M059J (cell line): ENCODE data around the gene SP2. TPM values are rescaled to one million over a fixed set of nuclear protein-coding genes. Genes with fewer than 3 reads are reported as not detected.
A peak's percentile ranks its signal among the peaks of the same experiment; 100 is the strongest.

ENCODE experiments used
- DNase-seq: peaks from one replicate; pipeline ENCODE4 v3.0.0-alpha.2; 2012; ENCODE audit warnings: low read depth
- total RNA-seq: library from RNA; depleted of rRNA; stranded (reverse); fragments of >200 nt; shearing (Covaris generic); gene quantifications from 2 replicates; pipeline ENCODE4 v1.2.3, GENCODE V29; 2014; rRNA removed

The SP2 gene
- total RNA-seq = 1.6 and 3.8 TPM in 2 replicates

DNA sequence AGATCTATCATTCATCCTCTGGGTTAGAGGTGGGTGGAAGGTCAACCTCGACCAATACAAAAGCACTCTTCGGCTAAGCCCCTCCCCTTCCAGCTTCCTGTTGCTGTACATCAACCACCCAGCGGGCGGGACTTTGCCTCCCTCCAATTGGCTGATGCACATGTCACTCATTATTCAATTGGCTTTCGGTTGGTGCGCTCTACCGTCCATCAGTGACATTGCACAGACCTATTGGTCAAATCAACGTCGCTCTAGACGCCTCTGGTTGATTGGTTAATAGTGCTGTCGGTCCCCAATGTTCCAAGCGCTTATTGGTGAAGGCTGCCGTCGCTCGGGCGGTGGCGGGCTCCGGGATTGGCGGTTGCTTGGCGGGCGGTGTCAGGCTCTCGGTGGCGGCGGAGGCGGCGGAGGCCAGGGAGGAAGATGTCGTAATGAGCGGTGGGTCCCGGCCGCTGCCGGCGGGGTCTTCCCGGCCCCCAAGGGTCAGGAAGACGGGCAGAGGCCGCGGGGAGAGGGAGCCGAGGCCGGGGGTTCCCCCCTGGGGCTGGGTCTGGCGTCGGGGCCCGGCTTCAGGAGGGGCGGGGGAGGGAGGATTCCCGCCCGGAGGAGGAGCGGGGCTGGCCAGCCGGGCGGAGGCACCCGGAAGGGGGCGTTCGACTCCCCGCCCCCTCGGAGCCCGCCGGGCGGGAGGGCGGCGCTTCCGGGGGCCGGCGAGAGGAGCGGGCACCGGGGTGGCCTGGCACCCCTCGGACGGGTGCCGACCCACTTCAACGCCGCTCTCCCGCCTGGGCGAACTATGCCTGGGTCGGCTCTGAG is at the start of gene SP2:
Gene SP2 (plus strand): TSS at position 381 of the 816 bp plus-strand sequence. CDS start 51 bp downstream, at position 432.
- DNase-seq = peak; percentile 99

DNA sequence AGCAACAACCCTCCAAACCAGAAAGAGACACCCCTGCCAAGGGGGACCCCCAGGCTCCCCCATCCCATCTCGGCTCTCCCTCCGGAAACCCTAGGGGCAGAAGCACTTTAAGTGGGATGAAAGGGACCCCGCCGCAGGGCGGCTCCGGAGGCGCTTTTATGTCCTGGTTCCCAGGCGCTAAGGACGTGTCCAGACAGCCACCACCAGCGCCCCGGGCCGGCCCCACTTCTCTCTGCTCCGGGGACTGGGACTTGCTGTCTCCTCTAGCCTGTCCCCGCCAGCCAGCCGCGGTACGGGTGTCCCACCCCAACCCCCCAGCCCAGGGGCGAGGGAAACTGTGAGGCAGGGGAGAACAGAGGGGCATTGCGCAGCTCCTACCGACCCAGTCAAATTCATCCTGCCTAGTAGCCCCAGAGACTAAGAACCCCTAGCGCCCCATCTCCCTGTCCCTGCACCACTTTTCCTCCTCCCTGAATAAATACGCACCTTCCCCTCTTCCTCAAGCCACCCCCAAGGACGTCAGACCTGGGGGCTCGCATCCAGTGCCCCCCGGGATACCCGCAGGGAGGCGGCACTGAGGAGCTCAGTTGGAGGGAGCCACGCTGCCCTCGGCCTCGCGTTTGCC is 49.2 kb upstream of the SP2 start:
- no peak for DNase-seq

DNA sequence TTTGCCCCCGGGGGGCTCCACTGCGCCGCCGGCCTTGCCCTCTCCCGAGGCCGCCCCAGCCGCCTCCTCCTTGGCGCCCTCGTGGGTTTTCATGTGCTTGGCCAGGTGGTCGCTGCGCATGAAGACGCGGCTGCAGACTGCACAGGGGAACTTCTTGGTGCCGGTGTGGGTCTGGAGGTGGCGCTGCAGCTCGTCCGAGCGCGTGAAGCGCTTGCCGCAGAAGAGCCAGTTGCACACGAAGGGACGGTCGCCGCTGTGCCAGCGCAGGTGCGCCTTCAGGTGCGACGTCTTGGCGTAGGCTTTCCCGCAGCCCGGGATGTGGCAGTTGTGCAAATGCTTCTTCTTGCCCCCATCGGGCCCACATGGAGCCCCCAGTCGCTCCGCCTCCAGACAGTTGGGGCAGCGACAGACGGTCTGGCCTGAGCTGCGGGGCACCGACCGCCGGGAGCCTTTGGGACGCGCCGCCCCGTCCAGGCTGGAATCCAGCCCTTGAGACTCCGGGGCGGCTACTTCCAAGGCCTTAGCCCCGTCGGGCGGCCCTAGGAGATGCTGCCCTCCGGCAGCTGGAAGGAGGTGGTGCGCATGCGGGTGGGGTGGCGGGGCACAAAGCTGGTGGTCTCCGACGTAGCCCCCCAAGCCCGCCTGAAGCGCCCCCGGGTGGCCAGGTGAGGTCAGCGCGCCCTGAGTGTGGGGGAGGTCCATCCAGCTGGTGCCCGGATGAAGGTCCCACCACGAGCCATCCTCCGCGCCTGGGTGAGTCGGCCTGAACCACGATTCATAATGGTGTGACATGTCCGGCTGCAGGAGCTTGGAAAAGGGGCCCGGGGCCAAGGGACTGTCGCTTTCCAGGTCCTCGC is 48.5 kb upstream of the SP2 start:
- DNase-seq = no peak

DNA sequence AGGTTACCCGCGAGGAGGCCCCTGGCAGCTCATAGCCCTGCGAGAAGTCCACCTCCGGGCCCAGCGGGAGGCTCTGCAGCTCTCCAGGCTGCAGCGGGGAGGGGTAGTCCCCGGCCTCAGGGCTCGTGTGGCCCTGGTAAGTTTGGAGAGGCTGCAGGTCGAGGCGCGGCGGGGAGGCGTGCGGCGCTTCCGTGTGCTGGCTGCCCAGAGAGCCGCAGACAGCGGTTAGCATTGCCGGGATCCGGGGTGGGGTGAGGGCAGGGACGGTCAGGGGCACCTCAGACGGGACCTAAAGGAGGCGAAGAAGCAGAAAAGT is 47.9 kb upstream of the SP2 start:
- no peak for DNase-seq

DNA sequence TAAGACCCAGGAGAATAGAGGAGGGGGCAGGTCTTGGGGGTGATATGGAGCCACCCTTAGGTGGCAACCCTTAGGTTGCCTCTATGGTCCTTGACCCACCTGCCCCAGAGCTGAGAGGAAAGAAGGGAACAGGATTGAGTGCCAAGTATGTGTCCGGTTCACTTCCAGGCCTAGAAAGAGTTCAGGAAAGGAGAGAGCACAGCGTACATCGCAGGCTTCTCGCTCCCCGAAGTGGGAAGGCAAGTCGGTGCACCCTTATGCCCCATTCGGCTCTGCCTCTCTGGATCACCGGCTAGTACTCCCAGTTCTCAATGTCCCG is 45.7 kb upstream of the SP2 start:
- no peak for DNase-seq

DNA sequence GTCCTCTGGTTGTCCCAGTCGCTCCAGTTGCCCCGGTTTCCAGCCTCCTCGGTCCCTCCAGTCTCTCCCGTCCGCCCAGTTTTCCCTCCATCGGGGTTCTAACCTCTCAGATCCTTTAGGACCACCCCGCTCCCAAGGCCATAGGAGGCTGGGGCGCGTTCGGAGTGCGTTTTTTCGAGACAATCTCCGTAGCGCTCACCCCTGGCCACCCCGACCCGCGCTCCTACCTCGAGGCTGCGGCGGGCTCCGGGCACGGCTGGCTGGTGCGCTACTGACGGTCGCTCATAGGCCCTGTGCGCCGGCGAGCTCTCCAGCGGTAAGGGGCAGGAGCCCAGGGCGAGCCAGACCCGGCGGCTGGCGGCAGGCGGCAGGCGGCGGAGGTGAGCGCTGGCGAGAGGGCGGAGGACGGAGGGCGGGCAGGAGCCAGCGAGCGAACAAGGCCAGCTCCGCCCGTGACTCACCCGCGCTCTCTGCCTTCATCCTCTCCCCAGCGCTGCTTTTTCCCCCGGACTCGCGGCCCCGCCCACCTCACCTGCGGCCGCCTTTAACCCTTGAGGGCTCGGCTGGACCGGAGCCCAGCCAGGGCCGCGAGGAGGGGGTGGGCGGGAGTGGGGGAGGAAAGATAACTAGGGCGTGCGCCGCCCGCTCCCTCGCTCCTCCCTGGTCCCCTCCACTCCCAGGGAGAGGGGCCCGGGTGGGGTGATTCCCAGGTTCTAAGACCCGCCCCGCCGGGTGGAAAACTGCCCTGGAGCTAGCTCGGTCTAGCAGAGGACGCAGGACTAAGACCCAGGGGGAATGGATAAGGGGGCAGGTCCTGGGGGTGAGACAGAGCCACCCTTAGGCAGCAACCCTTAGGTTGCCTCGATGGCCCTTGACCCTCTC is 45.1 kb upstream of the SP2 start, which contains the start of gene SP6:
Gene SP6 (minus strand): TSS at position 472 of the 882 bp plus-strand sequence. CDS start 2,734 bp downstream, outside the sequence.
- DNase-seq = peak; percentile 83

DNA sequence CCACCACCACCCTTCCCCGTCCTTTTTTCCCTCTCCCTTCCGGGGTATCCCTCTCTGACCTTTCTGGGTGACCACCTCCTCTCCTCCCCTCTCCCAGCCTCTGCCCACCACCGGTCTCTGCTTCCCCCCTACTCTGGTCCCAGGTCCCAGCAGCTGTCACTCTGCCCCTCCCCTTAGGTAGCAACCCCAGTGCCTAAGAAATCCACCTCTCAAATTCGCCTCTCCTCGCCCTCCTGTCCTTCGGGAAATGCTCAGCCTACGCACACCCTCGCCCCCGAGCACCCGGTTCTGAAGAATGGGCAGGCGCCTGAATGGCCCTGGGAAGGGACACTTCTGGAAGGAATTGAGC is 44.3 kb upstream of the SP2 start:
- no peak for DNase-seq

DNA sequence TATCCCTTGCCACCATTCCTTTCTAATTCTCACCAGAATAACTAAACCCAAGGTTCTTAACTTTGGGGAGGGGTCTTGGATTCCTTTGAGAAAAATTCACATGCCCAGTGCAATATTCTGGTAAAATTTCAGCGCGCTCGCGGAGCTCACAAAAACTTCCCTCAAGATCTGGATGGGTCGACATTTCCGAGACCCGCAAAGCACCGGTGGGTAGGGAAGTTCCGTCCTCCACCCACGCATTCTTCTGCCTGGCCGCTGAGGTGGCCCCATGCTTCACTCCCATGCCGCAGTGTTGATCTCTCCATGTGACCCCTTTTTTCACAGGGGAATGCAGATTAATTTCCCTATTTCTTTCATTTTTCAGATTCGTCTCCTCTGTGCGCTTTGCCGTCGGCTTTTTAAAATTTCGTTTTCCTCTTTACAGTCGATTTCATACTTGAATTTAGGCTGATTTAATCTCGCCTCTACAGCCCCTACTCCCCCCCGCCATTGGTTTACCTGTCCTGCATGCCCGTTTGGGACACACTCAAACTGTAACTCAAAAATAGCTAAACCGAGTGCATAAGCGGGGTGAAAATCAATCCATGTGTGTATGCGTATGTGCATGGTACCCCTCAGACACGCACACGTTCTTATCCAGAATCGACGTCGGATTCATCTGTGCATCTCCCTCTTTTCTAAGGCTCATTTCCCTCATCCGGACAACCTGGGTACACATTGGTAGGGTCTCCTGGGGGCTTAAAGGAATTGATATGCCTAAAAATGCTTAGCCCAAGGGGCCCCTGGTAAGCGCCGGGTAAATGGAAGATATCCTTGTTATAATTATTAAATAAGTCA is 43.7 kb upstream of the SP2 start:
- DNase-seq = no peak

DNA sequence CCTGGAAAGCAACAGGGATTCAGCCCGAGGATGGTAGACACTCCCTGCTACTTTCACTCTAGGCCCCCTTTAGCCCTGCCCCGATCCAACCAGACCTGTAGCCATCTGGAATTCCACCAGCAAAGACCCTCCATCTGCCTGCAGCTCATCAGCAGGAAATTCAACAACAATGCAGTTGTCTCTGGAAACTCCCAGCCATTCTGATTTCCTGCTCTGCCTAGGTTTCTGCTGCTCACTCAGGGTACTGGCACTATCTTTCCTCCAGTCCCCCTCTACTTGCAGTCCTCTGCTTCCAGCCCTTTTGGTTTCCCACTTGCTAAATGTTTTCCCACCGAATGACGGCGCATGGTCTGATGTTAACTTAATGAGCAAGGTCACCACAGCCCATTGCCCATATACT is 42.4 kb upstream of the SP2 start:
- no peak for DNase-seq

DNA sequence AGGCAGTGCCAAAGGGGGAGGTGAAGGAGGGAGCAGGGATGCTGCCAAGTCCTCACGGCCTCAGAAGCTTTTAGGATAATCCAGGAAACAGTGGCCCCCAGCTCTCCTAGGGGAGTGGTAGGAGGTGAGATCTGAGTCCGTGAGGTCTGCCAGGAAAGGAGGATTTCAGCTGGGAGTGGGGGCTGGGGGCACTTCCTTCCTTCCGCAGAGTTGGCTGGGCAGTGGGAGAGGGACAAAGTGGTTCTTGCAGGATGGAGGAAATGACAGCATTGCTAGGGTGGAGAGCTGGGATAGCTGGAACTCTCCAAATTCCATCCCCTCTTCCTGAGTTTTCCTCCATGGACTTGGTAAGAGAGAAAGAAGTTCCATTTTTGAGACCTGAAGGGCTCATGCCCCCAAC is 40.3 kb upstream of the SP2 start:
- no peak for DNase-seq

DNA sequence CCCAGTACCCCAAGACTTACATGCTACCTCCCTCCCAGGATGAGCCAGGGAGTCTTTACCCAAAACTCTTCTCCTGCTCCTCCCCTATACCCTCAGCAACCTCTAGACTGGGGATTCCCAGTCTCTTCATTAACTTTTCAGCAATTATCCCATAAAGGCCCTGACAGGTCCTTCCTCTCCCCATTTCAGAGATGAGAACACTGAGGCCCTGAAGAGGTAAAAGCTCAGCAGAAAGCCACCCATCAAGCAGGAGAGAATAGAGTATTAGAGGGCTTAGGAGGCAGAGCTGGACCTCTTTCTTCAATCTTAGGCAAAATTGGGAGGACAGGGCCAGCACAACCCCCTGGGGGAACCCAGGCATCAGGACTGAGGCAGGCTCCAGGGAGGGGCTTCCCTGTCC is 39.2 kb upstream of the SP2 start:
- no peak for DNase-seq

DNA sequence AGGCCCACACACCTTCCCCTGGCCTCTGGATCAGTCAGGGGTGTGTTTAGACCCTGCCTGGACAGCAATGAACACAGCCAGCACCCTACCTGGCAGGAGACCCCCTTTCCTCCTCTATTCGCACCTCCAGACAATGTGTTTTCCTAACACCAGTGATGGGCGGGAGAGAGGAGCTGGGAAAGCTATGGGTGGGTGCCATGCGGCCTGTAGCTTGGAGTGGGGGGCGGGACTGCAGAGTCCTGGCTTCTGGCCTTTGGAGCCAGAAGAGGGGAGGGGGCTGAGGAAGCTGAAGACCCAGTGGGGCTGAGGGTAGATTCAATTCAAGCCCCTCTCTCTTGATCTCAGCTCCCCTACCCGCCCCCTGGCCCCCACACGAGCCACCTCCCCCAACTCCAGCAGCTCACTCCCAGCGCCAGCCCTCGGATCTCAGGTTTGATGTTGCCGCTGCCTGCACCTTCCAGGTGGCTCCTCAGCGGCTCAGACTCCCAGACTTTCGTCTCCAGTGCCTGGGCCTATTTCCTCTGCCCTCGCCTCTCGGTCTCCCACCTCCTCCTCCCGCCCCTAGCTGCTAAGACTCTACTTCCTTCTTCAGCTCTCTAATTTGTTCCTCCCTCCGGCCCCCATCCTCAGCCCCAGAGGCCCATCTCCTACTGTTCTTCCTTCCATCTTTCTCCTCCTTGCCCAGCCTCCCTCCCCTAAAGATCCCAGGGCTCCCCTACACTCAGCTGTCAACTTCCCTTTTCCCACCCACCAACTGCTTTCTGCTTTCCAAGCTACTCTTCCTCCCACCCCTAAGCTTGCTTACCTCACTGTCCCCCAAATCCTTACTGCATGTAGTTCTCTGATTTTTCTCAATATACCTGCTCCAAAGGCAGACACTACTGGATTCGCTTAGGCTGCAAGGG is 38.2 kb upstream of the SP2 start:
- no peak for DNase-seq

DNA sequence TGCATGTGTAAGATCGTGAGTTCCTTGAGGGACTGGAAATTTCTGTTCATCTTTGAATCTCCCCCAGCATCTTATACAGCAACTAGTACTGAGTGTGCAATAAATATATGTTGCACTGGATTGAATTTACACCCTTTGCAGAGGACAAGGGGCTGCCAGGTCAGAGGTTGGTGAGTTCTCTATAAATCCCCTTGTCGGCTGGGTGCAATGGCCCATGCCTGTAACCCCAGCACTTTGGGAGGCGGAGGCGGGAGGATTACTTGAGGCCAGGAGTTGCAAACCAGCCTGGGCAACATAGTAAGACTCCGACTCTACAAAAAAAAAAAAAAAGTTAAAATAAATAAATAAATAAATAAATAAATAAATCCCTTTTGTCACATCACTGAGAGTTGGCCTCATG is 35.6 kb upstream of the SP2 start:
- no peak for DNase-seq

DNA sequence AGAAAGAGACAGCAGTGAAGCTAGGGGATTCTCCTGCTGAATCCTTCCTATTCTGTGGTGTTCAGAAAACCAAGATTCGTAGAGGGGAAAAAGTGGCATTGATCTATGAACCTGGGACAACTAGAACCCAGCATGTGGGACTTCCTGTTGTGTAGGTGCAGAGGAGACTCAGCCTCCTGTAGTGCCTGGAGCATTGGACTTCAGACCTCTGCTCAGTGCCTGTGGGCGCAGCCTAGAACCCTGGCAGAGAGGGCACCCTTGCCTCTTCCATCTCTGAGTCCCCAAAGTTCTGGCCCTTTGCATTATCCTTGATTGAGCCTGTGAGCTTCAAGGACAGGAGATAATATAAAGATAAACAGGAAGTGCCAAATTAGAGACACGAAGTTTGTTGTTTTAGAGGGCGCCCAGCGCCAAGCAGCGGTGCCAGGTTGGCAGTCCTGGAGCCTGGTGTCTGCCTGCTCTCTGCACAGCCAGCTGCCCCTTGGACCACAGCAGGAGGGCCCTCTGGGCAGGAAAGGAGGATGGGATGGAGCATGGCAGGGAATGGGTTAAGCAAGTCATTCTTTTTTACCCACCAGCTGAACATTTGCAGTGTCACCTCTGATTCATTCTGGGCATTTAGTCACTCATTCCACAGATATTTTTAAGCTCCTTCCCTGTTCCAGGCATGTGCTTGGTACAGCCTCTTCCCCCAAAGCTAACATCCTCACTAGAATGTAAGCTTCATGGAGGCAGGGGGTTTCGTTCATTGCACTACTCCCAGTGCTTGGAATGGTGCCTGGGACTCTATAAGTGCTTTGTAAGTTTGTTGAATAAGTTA is 33.2 kb upstream of the SP2 start:
- peak; percentile 89 for DNase-seq

DNA sequence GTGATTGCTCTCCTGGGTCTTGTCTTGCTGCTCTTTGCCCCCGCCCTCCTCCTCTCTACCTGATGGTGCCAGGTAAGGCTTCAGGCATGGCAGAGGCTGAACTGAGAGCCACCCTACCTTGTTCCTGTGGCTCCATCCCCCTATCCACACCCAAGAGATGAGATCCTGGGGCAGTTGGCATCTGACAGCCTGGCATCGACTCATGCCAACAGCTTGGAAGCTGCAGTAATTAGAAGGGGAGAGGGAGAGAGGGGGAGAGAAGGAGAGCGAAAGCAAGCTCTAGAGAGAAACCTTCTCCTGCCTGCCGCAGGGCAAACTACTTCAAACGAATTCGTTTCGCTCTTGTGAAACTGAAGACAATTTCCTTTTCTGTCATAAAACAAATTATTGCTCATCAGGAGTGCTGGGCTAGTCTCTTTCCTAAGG is 31.2 kb upstream of the SP2 start:
- DNase-seq = peak; percentile 87

DNA sequence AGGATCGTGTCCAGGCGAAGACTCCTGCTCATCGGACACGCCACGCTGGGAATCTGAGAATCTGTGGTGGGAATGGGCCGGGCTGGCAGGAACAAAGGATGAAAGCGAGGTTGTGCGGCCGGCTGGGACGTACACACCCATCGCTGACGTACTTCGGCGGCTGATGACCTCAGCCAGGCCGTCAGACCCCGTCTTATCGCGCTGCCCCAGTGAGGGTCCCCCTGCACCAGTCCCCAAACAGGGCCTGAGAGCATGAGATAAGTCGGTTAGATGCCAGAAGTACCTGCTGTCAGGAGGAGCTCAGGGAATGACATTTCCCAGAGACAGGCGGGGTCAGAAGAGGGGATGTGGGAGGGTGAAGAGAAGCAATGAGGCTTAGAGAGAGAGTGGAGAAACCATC is 29.1 kb upstream of the SP2 start:
- DNase-seq = no peak

DNA sequence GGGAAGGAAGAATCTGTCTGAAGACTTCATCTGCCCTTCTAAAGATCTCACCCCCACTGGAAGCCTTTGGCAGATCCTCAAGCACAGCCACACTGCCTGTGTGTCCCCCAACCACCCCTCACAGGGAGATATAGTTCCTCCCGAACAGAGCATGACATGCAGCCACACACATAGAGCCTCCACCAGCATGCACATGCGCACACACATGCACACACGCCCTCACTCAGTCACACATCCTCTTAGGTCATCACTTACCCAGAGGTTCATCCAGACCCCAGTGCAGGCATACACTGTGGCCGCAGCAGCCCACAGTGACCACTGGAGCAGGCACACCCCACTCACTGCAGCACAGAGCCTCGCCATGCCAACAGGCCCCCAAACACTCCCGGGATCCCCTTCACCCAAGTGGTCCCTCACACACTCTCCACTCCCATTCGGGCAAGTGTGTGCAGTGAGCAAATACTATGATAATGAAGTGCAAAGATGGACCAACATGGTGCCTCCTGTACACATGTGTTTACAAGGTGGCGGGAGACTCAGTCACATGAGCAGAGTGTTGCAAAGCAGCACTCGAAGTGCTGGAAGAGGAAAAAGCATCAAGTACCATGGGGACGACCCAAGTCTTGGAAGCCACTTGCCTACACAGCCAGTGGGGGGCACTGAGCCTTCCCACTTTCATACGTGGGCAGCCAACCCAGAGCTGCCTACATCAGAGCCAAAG is 28.1 kb upstream of the SP2 start:
- DNase-seq = no peak

DNA sequence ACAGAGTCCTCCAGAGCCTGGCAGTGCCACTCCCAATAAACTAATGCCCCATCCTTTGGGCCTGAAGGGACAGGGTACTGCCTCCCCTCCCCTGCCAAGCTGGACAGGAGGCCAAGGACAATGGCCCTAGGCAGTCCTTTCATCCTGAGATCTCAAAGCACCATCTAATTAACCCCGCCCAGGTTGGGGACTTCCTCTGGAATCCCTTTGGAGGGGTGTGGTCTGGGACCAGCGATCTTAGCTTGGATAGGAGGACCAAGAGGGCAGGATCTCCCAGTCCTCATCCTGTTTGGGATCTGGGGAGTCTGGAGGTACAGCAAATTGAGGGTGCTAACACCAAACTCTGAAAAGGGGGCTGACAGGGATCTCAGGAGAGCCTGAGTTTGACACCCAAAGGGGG is 26.9 kb upstream of the SP2 start:
- DNase-seq = peak; percentile 31
